Effector memory CD4-positive, alpha-beta T cell (primary cell): ENCODE data around the gene DMAC2L.
A peak's percentile ranks its signal among the peaks of the same experiment; 100 is the strongest.

Experiments used
- DNase-seq, 3 donors: peaks; one replicate each; pipeline ENCODE4 v3.0.0-alpha.2; 2020
- H3K27ac ChIP-seq: 2 replicates; pipeline ENCODE4 v1.7.0; 2013; ENCODE audit warnings: mild to moderate bottlenecking, low read length, moderate library complexity; ENCODE audit not compliant: insufficient read depth, poor library complexity, severe bottlenecking
- H3K27me3 ChIP-seq: replicated peaks from 2 replicates; pipeline ENCODE4 v1.7.0; 2013; ENCODE audit warnings: mild to moderate bottlenecking, low read length; ENCODE audit not compliant: insufficient read depth, control insufficient read depth, poor library complexity, severe bottlenecking
- H3K36me3 ChIP-seq: 2 replicates; pipeline ENCODE4 v1.7.0; 2013; ENCODE audit warnings: mild to moderate bottlenecking, low read length, moderate library complexity; ENCODE audit not compliant: control insufficient read depth, insufficient read depth
- H3K4me1 ChIP-seq: 2 replicates; pipeline ENCODE4 v1.7.0; 2013; ENCODE audit warnings: low read length, mild to moderate bottlenecking; ENCODE audit not compliant: control insufficient read depth, insufficient read depth, poor library complexity, severe bottlenecking
- H3K4me3 ChIP-seq: 2 replicates; pipeline ENCODE4 v1.7.0; 2013; ENCODE audit warnings: low read length, low read depth, mild to moderate bottlenecking; ENCODE audit not compliant: insufficient read depth, poor library complexity, severe bottlenecking
- H3K9me3 ChIP-seq: 2 replicates; pipeline ENCODE4 v1.7.0; 2013; ENCODE audit warnings: mild to moderate bottlenecking, low read length, moderate library complexity; ENCODE audit not compliant: control insufficient read depth

Gene DMAC2L

GRCh38 chr14:50340963-50341362 is 28.8 kb downstream of the DMAC2L start:
- peaks cover 15% of the 10 kb centered on the region for H3K36me3 ChIP-seq
- H3K9me3 ChIP-seq: no peaks in the 10 kb centered on the region
- no peaks in the 10 kb centered on the region for H3K27me3 ChIP-seq
- no peaks in the 10 kb centered on the region for H3K4me1 ChIP-seq
- H3K27ac ChIP-seq: no peak overlapping the region
- no peak for DNase-seq
- H3K4me3 ChIP-seq: no peak overlapping the region

GRCh38 chr14:50342221-50343078 is 30.3 kb downstream of the DMAC2L start:
- no peak for DNase-seq
- H3K4me3 ChIP-seq: no peak overlapping the region

DNA sequence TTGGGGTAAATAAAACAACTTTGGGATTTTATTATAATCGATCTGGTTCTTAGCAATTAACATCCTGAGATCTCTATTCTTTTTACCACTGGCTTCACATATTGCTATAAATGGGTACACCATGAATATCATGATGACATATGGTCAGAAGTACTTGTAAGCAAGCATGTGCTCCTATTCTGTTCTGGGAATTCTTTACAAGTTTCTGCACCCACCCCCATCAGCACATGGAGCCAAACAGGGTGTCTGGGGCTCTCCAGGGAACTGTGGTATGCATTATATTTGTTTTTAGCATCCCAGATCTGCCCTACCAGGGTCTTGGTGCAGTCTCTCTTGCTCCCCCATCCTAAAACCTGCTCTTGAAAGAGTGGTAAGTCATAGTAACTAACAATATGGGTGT is 31.3 kb downstream of the DMAC2L start:
- H3K36me3 ChIP-seq: peaks cover 15% of the 10 kb centered on the region
- no peaks in the 10 kb centered on the region for H3K27me3 ChIP-seq
- H3K4me3 ChIP-seq: no peak overlapping the region
- H3K9me3 ChIP-seq: no peaks in the 10 kb centered on the region
- no peaks in the 10 kb centered on the region for H3K4me1 ChIP-seq
- H3K27ac ChIP-seq: no peak overlapping the region
- no peak for DNase-seq

More at GRCh38 chr14:50342221-50343078, 30.3 kb downstream of the DMAC2L start:
- H3K9me3 ChIP-seq: no peaks in the 10 kb centered on the region
- peaks cover 15% of the 10 kb centered on the region for H3K36me3 ChIP-seq
- no peaks in the 10 kb centered on the region for H3K27me3 ChIP-seq
- no peaks in the 10 kb centered on the region for H3K4me1 ChIP-seq
- no peak overlapping the region for H3K27ac ChIP-seq

DNA sequence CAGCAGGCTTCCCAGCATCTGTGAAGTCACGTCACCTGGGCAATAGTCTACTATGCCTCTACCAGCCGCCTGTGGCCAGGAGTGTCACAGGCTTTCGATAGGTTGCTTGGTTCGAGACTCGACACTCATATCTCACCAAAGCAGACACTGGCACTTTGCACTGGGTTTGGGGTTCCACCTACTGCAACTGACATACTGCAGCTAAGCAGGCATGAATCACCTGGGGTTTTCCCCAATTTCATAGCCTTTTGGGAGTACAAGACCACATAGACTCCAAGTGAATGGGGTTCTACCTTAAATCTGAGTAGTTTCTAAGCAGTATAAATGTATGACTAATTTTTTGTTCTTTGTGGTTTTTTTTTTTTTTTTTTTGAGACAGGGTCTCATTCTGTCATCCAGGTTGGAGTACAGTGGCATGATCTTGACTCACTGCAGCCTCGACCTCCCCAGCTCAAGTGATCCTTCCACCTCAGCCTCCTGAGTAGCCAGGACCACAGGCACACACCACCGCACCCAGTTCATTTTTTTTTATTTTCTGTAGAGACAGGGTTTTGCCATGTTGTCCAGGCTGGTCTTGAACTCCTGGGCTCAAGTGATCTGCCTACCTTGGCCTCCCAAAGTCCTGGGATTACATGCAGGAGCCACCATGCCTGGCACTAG is 32.1 kb downstream of the DMAC2L start:
- Histone ChIP-seq H3K4me1 (no peaks in the 10 kb centered on the region), H3K27ac (no peak overlapping the region), H3K36me3 (peaks cover 10% of the 10 kb centered on the region), H3K27me3 (no peaks in the 10 kb centered on the region), H3K9me3 (no peaks in the 10 kb centered on the region), H3K4me3 (no peak overlapping the region)
- DNase-seq: peak in 2 of 3 donors; percentile 7 to 25

DNA sequence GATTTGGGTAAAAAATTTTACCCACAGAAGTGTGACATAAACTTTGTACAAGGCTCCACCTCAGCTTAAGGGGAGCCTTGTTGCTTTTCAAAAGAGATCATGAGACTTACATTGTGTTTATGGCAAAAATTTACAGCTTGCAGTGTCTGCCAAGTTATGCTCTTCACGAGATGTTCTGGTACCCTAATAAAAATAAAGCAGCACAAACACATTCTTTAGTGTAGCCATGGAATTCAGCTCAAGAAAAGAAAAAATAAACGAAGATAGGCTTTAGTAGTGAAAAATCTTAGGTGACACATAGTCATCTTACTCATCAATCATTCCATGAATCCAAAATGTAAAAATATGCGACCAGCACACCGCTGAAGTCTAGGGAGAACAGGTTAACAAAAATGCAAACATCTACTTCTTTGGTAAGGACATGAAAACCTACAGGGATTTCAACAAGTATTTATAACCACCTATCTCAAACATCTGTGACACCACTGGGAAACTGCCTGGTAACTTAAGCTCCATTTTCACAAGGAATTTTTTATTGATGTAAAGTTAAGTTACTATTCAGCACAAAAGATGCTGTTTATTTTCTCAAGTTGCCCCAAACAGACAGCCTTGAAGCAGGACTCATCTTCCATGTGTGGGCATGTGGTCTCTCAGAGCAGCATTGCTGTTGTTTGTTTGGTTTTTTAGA is 32.9 kb downstream of the DMAC2L start:
- Histone ChIP-seq H3K9me3 (no peaks in the 10 kb centered on the region), H3K36me3 (peaks cover 10% of the 10 kb centered on the region), H3K27me3 (no peaks in the 10 kb centered on the region), H3K27ac (no peak overlapping the region), H3K4me3 (no peak overlapping the region), H3K4me1 (no peaks in the 10 kb centered on the region)
- DNase-seq: no peak

DNA sequence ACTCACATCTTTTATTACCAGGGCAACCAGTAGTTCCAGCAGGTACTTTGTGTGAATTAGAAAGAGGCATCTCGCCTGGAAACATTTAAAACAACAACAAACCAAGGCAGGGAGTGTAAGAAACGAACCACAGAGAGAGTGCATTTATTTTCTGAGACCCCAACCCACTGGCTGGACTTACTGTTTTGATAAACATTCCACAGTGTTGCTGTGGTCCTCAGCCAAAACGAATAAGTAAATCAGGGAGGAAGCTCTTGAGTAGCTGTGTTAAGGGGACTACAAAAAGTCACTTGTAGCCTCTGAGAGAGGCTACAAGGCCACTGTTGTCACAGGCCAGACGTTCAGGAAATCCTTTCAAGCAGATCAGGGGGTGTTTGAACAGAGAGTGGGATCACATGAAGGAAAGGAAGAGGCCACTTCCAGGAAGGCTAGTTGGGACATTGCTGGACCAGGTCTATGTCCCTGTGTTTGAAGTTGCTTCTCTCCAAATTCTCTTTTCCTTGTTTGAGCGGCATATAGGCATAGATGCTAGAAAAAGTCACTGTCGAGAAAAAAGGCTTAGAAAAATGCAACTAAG is 33.8 kb downstream of the DMAC2L start:
- no peaks in the 10 kb centered on the region for H3K4me1 ChIP-seq

GRCh38 chr14:50347521-50347920 is 35.4 kb downstream of the DMAC2L start:
- no peak overlapping the region for H3K27ac ChIP-seq

More for the DNA sequence above, 33.8 kb downstream of the DMAC2L start:
- no peaks in the 10 kb centered on the region for H3K9me3 ChIP-seq
- no peak for DNase-seq
- no peak overlapping the region for H3K4me3 ChIP-seq
- no peaks in the 10 kb centered on the region for H3K27me3 ChIP-seq
- H3K27ac ChIP-seq: no peak overlapping the region
- H3K36me3 ChIP-seq: peaks cover 2% of the 10 kb centered on the region

DNA sequence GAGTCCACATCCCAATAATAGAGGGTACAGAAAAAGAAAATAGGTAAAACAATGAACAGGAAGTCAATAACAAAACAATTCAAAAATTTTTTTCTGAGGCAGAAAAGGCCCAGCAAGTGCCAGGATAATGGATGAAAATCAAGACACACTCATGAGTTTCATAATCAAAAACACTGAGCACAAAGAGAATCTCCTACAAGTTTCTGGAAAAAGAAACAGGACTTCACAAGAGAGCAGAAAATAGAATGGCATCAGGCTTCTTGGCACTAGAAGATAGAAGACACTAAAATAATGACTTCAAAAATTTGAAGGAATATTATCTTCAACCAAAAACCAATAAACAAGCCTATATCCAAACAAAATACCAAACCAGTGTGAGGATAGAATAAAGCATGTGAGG is 36.8 kb downstream of the DMAC2L start:
- H3K4me1 ChIP-seq: no peaks in the 10 kb centered on the region
- no peaks in the 10 kb centered on the region for H3K9me3 ChIP-seq
- H3K27me3 ChIP-seq: no peaks in the 10 kb centered on the region
- DNase-seq: no peak
- H3K36me3 ChIP-seq: no peaks in the 10 kb centered on the region
- no peak overlapping the region for H3K27ac ChIP-seq
- H3K4me3 ChIP-seq: no peak overlapping the region

More at GRCh38 chr14:50347521-50347920, 35.4 kb downstream of the DMAC2L start:
- no peak for DNase-seq
- Histone ChIP-seq H3K36me3 (no peaks in the 10 kb centered on the region), H3K9me3 (no peaks in the 10 kb centered on the region), H3K4me1 (no peaks in the 10 kb centered on the region), H3K4me3 (no peak overlapping the region), H3K27me3 (no peaks in the 10 kb centered on the region)

DNA sequence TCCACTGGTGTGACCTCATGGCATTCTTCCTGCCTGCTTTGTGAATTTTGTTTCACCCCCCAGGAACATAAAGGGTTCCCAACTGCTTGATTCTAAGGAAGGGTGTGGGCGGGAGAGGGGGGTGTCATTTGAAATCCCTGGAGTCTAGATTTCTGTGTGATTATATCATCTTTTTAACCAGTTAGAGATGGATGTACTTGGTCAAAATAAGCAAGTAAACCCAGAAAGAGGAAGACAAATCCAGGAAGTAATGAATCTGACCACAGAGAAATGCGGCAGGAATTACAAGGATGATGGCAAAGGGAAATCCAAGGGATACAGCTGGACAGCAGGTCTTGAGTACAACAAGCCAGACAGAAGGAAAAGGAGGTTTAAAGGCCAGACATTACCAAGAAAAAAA is 38.9 kb downstream of the DMAC2L start:
- Histone ChIP-seq H3K9me3 (no peaks in the 10 kb centered on the region), H3K36me3 (no peaks in the 10 kb centered on the region), H3K27me3 (no peaks in the 10 kb centered on the region), H3K4me3 (no peak overlapping the region), H3K4me1 (no peaks in the 10 kb centered on the region), H3K27ac (no peak overlapping the region)
- DNase-seq: no peak
